ENCODE results near the gene LITAFD. TPM values are rescaled to one million over a fixed set of nuclear protein-coding genes. Genes with fewer than 3 reads are reported as not detected.
"Not testable (repeated sequence)": the region's sequence is repeated elsewhere in the genome, so short reads cannot be mapped to it uniquely, and the experiment has no call there.

LITAFD gene
- total and polyA plus RNA-seq, 10 of the 15 experiments (the other 5 are each of a cell fraction or from before 2014, with no cell fraction given): not detected

DNA sequence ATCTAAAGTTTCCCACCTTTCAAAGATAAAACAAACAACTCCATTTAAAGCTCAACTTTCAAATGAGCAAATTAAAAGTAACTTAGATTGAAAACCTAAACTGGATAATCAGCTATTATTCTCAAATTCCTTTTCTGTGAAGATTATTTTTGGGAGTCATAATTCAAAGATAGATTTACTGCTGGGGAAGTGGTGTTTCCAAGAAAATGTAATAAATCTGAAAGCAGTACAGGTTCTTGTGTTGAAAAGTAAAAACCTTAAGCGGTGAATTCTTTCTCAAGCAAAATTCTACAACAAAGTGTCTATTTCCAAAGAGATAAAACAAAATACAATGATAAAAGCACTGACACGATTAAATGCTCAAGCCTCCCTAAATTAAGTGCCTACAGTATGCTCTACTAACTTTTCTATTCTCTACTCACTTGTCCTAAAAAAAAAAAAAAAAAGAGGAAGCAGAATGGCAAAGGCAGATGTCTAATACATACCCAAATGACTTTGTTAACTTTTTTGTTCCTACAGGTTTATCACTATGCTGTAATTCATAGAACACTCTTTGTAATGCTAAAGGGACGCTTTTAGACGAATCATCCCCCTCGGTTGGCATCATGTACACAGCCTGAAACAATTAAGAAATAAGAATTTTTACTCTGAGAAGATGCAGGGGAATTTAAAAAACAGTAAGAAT lies 34.5 kb downstream of the LITAFD start:
- no peaks in the 10 kb centered on the region for H3K9me3 ChIP-seq (replicated peaks; ENCODE audit: control insufficient read depth, insufficient read depth, low read length)
- 57% methylated on average over 5 of the region's 5 CpGs for WGBS (ENCODE audit: insufficient coverage, insufficient replicate concordance, low lambda C conversion rate, missing lambda C conversion rate)
- no peak overlapping the region for H2AFZ ChIP-seq (ENCODE audit: control insufficient read depth, low read depth, low read length)
- no peak for DNase-seq (ENCODE audit: low read depth, low spot score)
- H3K4me3 ChIP-seq: no peak overlapping the region
- TF ChIP-seq EP300 (IDR thresholded peaks at IDR 0.05; ENCODE audit: borderline replicate concordance in 1 of 2, control insufficient read depth in 1 of 2, low read depth in 2 of 2, low read length in 2 of 2): no peak
- no peak for TF ChIP-seq NR2F1 (conservative IDR thresholded peaks at IDR 0.05)
- no peak for TF ChIP-seq EED (IDR thresholded peaks at IDR 0.05; ENCODE audit: low read depth)
- TF ChIP-seq JUND (IDR thresholded peaks at IDR 0.05; ENCODE audit: low read depth, low read length): no peak
- TF ChIP-seq HDAC6 (IDR thresholded peaks at IDR 0.05; ENCODE audit: unreplicated experiment): no peak
- no peak for TF ChIP-seq CHD1 (IDR thresholded peaks at IDR 0.05; ENCODE audit: low read depth, low read length)
- TF ChIP-seq, protein P1, sequence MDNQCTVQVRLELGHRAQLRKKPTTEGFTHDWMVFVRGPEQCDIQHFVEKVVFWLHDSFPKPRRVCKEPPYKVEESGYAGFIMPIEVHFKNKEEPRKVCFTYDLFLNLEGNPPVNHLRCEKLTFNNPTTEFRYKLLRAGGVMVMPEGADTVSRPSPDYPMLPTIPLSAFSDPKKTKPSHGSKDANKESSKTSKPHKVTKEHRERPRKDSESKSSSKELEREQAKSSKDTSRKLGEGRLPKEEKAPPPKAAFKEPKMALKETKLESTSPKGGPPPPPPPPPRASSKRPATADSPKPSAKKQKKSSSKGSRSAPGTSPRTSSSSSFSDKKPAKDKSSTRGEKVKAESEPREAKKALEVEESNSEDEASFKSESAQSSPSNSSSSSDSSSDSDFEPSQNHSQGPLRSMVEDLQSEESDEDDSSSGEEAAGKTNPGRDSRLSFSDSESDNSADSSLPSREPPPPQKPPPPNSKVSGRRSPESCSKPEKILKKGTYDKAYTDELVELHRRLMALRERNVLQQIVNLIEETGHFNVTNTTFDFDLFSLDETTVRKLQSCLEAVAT (IDR thresholded peaks at IDR 0.05): no peak
- no peak for TF ChIP-seq ATF7 (IDR thresholded peaks at IDR 0.05; ENCODE audit: low read depth)
- TF ChIP-seq RELA (IDR thresholded peaks at IDR 0.05; ENCODE audit: borderline replicate concordance, partially characterized antibody): no peak
- TF ChIP-seq CBX3 (IDR thresholded peaks at IDR 0.05; ENCODE audit: borderline replicate concordance, low read depth): no peak
- TF ChIP-seq BACH1 (IDR thresholded peaks at IDR 0.05; ENCODE audit: borderline replicate concordance): no peak
- no peak for TF ChIP-seq RB1 (IDR thresholded peaks at IDR 0.05; ENCODE audit: borderline replicate concordance)
- no peak for TF ChIP-seq STAT3 (IDR thresholded peaks at IDR 0.05; ENCODE audit: low read depth, low read length)
- TF ChIP-seq, protein P2, sequence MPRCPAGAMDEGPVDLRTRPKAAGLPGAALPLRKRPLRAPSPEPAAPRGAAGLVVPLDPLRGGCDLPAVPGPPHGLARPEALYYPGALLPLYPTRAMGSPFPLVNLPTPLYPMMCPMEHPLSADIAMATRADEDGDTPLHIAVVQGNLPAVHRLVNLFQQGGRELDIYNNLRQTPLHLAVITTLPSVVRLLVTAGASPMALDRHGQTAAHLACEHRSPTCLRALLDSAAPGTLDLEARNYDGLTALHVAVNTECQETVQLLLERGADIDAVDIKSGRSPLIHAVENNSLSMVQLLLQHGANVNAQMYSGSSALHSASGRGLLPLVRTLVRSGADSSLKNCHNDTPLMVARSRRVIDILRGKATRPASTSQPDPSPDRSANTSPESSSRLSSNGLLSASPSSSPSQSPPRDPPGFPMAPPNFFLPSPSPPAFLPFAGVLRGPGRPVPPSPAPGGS (IDR thresholded peaks at IDR 0.05; ENCODE audit: borderline replicate concordance, insufficient read depth, low read depth, low read length, poor library complexity, severe bottlenecking): no peak
- no peak for FAIRE-seq
- no peak overlapping the region for H3K27ac ChIP-seq (ENCODE audit: control insufficient read depth, insufficient read depth)
- no peak overlapping the region for H3K9ac ChIP-seq (ENCODE audit: control insufficient read depth, insufficient read depth, low read length)
- H3K4me1 ChIP-seq (ENCODE audit: control insufficient read depth, insufficient read depth, low read length): peaks cover 9% of the 10 kb centered on the region
- BruUV-seq (replicated peaks): no TSS peak
- peaks cover 4% of the 10 kb centered on the region; the same call in 1 of the 2 replicates for H4K20me1 ChIP-seq (ENCODE audit: control insufficient read depth, insufficient read depth)
- RAD21 ChIA-PET (ENCODE audit: unreplicated experiment): no interaction called here
- peaks cover 2% of the 10 kb centered on the region for H3K79me2 ChIP-seq (ENCODE audit: control insufficient read depth, insufficient read depth, low read length)
- ATAC-seq: no peak
- H3K4me2 ChIP-seq (ENCODE audit: control insufficient read depth, insufficient read depth): no peak overlapping the region
- CTCF ChIA-PET: interaction anchor here (0.8 kb wide), 1 partner anchor 19 kb away, joined by 3 read pairs; no protein-coding TSS in a partner anchor
- POLR2A ChIA-PET: interaction anchor here (0.6 kb wide), 1 partner anchor 194 kb away, joined by 5 read pairs; no protein-coding TSS in a partner anchor
- in situ Hi-C loops (cut with MboI): no loop called here
- SMC1A ChIA-PET (ENCODE audit: uncharacterized antibody, unreplicated experiment): interaction anchor here (1.0 kb wide), 1 partner anchor 17 kb away, joined by 3 read pairs; no protein-coding TSS in a partner anchor
- H3K27me3 ChIP-seq (replicated peaks in 1 of 2; ENCODE audit: control insufficient read depth in 2 of 2, insufficient read depth in 2 of 2, low read length in 1 of 2): no peaks in the 10 kb centered on the region
- intact Hi-C loops (cut with micrococcal nuclease; ENCODE audit: unreplicated experiment): no loop called here
- peaks cover 32 to 45% of the 10 kb centered on the region in 2 experiments for H3K36me3 ChIP-seq (ENCODE audit: control insufficient read depth in 2 of 2, insufficient read depth in 2 of 2, low read length in 1 of 2)

DNA sequence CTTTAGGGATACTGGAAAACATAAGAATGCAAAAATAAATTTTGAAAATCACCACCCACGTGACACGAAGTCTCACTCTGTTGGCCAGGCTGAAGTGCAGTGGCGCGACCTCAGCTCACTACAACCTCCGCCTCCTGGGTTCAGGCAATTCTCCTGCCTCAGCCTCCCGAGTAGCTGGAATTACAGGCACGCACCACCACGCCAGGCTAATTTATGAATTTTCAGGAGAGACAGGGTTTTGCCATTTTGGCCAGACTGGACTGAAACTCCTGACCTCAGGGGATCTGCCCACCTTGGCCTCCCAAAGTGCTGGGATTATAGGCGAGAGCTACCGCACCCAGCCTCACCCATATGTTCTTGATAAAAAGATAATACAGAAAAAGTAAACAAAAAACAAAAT lies 35.2 kb downstream of the LITAFD start:
- intact Hi-C loops (cut with micrococcal nuclease; ENCODE audit: unreplicated experiment); in situ Hi-C loops (cut with MboI); H3K27me3 ChIP-seq (replicated peaks in 1 of 2; ENCODE audit: control insufficient read depth in 2 of 2, insufficient read depth in 2 of 2, low read length in 1 of 2); H3K79me2 ChIP-seq (ENCODE audit: control insufficient read depth, insufficient read depth, low read length); RAD21 ChIA-PET (ENCODE audit: unreplicated experiment); BruUV-seq (replicated peaks); H3K4me3 ChIP-seq; SMC1A ChIA-PET (ENCODE audit: uncharacterized antibody, unreplicated experiment); DNase-seq (ENCODE audit: low read depth, low spot score); H3K9me3 ChIP-seq (replicated peaks; ENCODE audit: control insufficient read depth, insufficient read depth, low read length); FAIRE-seq; H3K9ac ChIP-seq (ENCODE audit: control insufficient read depth, insufficient read depth, low read length); H4K20me1 ChIP-seq (ENCODE audit: control insufficient read depth, insufficient read depth); ATAC-seq; H2AFZ ChIP-seq (ENCODE audit: control insufficient read depth, low read depth, low read length); H3K4me2 ChIP-seq (ENCODE audit: control insufficient read depth, insufficient read depth); POLR2A ChIA-PET; H3K27ac ChIP-seq (ENCODE audit: control insufficient read depth, insufficient read depth): not testable (repeated sequence)
- CTCF ChIA-PET: interaction anchor here (0.8 to 1.4 kb wide), 2 partner anchors 20 to 91 kb away, joined by 3 to 4 read pairs; no protein-coding TSS in a partner anchor
- H3K36me3 ChIP-seq (ENCODE audit: control insufficient read depth in 2 of 2, insufficient read depth in 2 of 2, low read length in 1 of 2): peaks cover 33 to 48% of the 10 kb centered on the region in 2 experiments
- peaks cover 16% of the 10 kb centered on the region for H3K4me1 ChIP-seq (ENCODE audit: control insufficient read depth, insufficient read depth, low read length)
- WGBS (ENCODE audit: insufficient coverage, insufficient replicate concordance, low lambda C conversion rate, missing lambda C conversion rate): 98% methylated on average over 9 of the region's 10 CpGs
